Mesothelial cell of epicardium (in vitro differentiated cells): ENCODE results near the gene TMEM178B. TPM values are rescaled to one million over a fixed set of nuclear protein-coding genes. Genes with fewer than 3 reads are reported as not detected.

Source experiments
- DNase-seq, 2 experiments: peaks; one replicate each; pipeline ENCODE4 v3.0.0; 2021; ENCODE audit warnings: low spot score in 2 of 2; ENCODE audit not compliant: unreplicated experiment in 2 of 2
- H3K27ac Mint-ChIP-seq: 2 replicates; pipeline ENCODE4 v1.8.0; 2021; ENCODE audit warnings: mixed read lengths
- H3K27me3 Mint-ChIP-seq: 2 replicates; pipeline ENCODE4 v1.8.0; 2021; ENCODE audit warnings: low read depth, mixed read lengths
- H3K36me3 Mint-ChIP-seq: 2 replicates; pipeline ENCODE4 v1.8.0; 2021; ENCODE audit warnings: mixed read lengths
- H3K4me1 Mint-ChIP-seq: 2 replicates; pipeline ENCODE4 v1.8.0; 2021; ENCODE audit warnings: mixed read lengths
- H3K4me3 Mint-ChIP-seq: 2 replicates; pipeline ENCODE4 v1.8.0; 2021; ENCODE audit warnings: mild to moderate bottlenecking, moderate library complexity, mixed read lengths
- H3K9me3 Mint-ChIP-seq: 2 replicates; pipeline ENCODE4 v1.8.0; 2021; ENCODE audit warnings: mixed read lengths
- total RNA-seq: library from RNA; stranded (reverse); gene quantifications from 3 replicates; pipeline ENCODE4 v1.2.1, GENCODE V29; 2021
- TF ChIP-seq, protein P1 (sequence below): fragments of 200-600 bp; sonication (generic); IDR thresholded peaks from one replicate; pipeline ENCODE4 v1.5.0; 2021; ENCODE audit warnings: antibody characterized with exemption; ENCODE audit not compliant: unreplicated experiment

TMEM178B gene
- total RNA-seq, 1 donor from 2014 or later, result 0.16 TPM

DNA sequence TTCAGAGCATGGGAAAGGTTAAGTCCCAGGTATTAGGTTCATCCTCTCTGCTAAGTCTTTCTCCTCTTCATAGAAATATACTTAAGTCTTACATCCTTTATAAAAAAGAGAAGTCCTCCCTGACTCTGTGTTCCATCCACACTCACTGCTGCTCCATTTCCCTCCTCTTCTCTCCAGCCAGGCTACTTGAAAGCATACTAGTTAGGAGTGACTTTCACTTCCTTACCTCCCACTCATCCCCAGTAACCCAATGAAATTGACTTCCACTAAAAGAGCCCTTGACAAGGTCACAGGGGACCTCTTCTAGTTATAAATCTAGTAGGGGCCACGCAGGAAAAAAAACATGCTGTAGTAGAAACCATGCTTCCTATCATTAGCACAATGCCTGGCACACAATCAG is 344.2 kb downstream of the TMEM178B start:
- Mint-ChIP-seq H3K27me3 (peaks cover 21% of the 10 kb centered on the region), H3K9me3 (no peaks in the 10 kb centered on the region), H3K36me3 (no peaks in the 10 kb centered on the region), H3K4me3 (no peak overlapping the region), H3K27ac (no peak overlapping the region), H3K4me1 (no peaks in the 10 kb centered on the region)
- TF ChIP-seq, protein P1, sequence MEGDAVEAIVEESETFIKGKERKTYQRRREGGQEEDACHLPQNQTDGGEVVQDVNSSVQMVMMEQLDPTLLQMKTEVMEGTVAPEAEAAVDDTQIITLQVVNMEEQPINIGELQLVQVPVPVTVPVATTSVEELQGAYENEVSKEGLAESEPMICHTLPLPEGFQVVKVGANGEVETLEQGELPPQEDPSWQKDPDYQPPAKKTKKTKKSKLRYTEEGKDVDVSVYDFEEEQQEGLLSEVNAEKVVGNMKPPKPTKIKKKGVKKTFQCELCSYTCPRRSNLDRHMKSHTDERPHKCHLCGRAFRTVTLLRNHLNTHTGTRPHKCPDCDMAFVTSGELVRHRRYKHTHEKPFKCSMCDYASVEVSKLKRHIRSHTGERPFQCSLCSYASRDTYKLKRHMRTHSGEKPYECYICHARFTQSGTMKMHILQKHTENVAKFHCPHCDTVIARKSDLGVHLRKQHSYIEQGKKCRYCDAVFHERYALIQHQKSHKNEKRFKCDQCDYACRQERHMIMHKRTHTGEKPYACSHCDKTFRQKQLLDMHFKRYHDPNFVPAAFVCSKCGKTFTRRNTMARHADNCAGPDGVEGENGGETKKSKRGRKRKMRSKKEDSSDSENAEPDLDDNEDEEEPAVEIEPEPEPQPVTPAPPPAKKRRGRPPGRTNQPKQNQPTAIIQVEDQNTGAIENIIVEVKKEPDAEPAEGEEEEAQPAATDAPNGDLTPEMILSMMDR, result no peak
- DNase-seq, result no peak

DNA sequence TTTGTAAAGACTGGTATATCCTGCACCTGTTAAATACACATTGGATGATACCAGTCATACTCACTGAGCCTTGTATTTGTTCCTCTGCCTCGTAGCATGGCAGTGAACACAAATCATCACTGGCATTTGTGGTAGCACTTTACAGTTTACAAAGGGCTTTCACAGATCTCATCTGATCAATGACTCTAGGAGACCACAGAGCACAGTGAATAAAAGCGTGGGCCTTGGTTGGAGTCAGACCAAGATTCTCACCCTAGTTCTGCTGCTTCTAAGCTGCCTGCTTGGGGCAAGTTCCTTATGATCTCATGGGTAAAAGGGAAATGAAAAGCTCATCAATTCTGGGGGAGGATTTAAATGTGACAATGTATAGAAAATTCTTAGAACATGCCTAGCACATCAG is 347.4 kb downstream of the TMEM178B start:
- DNase-seq, result no peak
- Mint-ChIP-seq H3K9me3 (peaks cover 1% of the 10 kb centered on the region), H3K27ac (no peak overlapping the region), H3K4me1 (no peaks in the 10 kb centered on the region), H3K36me3 (no peaks in the 10 kb centered on the region), H3K4me3 (no peak overlapping the region), H3K27me3 (peaks cover 17% of the 10 kb centered on the region)
- TF ChIP-seq, protein P1, result no peak

DNA sequence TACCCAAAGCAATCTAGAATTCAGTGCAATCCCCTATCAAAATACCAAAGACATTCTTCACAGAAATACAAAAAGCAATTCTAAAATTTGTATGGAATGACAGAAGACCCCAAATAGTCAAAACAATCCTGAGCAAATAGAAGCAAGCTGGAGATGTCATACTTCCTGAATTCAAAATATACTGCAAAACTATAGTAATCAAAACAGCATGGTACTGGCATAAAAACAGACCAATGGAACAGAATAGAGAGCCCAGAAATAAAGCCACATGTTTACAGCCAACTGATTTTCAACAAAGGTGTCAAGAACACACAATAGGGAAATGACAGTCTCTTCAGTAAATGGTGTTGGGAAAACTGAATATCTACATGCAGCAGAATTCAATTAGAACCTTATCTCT is 353.3 kb downstream of the TMEM178B start:
- H3K27me3 Mint-ChIP-seq, result peaks cover 24% of the 10 kb centered on the region
- peaks cover 13% of the 10 kb centered on the region for H3K9me3 Mint-ChIP-seq
- no peak overlapping the region for H3K27ac Mint-ChIP-seq
- no peak overlapping the region for H3K4me3 Mint-ChIP-seq
- TF ChIP-seq, protein P1, result no peak
- no peak for DNase-seq
- no peaks in the 10 kb centered on the region for H3K4me1 Mint-ChIP-seq
- H3K36me3 Mint-ChIP-seq, result no peaks in the 10 kb centered on the region

DNA sequence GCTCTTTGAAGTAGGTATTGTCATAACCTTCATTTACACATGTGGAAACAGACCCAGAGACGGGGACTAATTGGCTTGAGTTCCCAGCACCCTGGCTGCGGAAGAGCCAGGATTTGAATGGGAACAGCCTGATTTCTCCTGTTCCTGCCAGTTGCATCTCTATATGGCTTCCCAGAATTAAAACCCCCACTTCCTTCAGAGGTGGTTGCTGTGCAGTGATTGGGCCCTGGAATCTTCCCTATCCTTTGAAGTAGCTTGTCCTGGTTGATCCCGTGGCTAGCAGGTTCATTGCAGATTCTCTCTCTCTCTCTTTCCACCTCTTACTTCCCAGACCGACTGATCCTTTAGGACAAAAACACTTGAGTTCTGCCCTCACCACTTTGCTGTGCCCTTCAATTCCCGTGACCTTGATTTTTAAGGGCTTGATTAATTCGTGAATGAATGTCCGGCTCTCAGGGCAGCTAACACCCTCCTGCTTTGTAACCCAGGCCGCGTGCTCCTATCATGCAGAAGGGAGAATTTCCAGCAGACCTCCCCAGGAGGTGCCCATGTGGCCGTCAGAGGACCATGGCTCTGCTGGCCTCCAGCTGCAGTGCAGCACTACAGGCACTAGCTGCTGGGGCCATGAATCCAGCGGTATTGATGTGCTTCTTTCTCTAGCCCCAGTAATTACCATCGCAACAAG is 356.7 kb downstream of the TMEM178B start:
- no peaks in the 10 kb centered on the region for H3K4me1 Mint-ChIP-seq
- DNase-seq, result no peak
- TF ChIP-seq, protein P1, result no peak
- H3K27me3 Mint-ChIP-seq, result peaks cover 34% of the 10 kb centered on the region
- H3K27ac Mint-ChIP-seq, result no peak overlapping the region
- H3K36me3 Mint-ChIP-seq, result no peaks in the 10 kb centered on the region
- H3K9me3 Mint-ChIP-seq, result peaks cover 13% of the 10 kb centered on the region
- no peak overlapping the region for H3K4me3 Mint-ChIP-seq

DNA sequence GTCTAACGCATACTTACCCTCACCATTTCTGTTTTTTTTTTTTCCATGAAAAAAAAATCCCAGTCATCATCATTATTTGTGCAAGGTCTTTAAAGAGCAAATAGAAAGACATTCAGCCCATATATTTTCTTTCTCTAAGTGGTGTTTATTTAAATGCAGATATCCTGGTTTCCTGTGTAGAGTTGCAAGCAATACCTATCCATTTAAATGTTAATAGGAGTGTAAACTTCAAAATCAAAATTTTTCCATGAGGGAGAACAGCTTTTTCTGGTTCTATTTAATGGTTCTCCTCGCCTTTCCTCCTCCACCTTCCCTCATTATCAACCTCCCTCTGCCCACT is 357.2 kb downstream of the TMEM178B start:
- H3K4me1 Mint-ChIP-seq, result no peaks in the 10 kb centered on the region
- no peak for DNase-seq
- no peak overlapping the region for H3K27ac Mint-ChIP-seq
- H3K4me3 Mint-ChIP-seq, result no peak overlapping the region
- no peaks in the 10 kb centered on the region for H3K36me3 Mint-ChIP-seq
- TF ChIP-seq, protein P1, result no peak
- H3K9me3 Mint-ChIP-seq, result peaks cover 13% of the 10 kb centered on the region
- H3K27me3 Mint-ChIP-seq, result peaks cover 34% of the 10 kb centered on the region

DNA sequence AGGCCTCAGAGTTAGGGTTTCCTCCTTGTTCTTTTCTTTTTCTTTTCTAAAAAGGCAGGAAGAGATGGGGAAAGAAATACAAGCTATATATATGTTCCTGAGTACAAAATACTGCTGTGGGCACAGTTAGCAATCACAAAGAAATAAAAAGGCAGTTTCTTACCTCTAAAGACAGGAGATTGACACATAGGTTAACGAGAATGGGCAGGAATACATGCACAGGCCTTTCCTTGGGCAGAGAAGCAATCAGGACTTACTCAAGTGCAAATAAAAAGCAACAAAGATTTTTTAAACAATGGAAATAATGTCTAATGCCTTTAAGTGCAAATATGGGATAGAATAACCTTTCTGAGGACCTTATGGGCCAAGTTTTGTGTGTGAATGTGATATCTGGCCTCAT is 357.8 kb downstream of the TMEM178B start:
- Mint-ChIP-seq H3K27me3 (peaks cover 34% of the 10 kb centered on the region), H3K4me3 (no peak overlapping the region), H3K4me1 (no peaks in the 10 kb centered on the region), H3K9me3 (peaks cover 10% of the 10 kb centered on the region), H3K27ac (no peak overlapping the region), H3K36me3 (no peaks in the 10 kb centered on the region)
- TF ChIP-seq, protein P1, result no peak
- no peak for DNase-seq
